Activated gamma-delta T cell treated with anti-CD3 and anti-CD28 coated beads, Interleukin-2, amount 50 U/mL, for 16 hours (primary cell): Measurements from ENCODE around the gene FCN1.

ENCODE experiments used
- DNase-seq: peaks from one replicate; pipeline ENCODE4 v3.0.0-alpha.2; 2020; ENCODE audit warnings: low read depth

The FCN1 gene

GRCh38 chr9:134891053-134891452 is 26.7 kb downstream of the FCN1 start:
- DNase-seq = no peak

- DNase-seq = no peak
These were observed 27.6 kb downstream of the FCN1 start for GRCh38 chr9:134890155-134890495.

GRCh38 chr9:134889386-134890154 is 28.1 kb downstream of the FCN1 start:
- no peak for DNase-seq

- no peak for DNase-seq
These were observed 29.0 kb downstream of the FCN1 start for GRCh38 chr9:134888603-134889190.

GRCh38 chr9:134887686-134888602 is 29.8 kb downstream of the FCN1 start:
- no peak for DNase-seq

- DNase-seq = no peak
These were observed 30.5 kb downstream of the FCN1 start for GRCh38 chr9:134887219-134887618.

GRCh38 chr9:134886413-134886913 is 31.2 kb downstream of the FCN1 start:
- no peak for DNase-seq

- no peak for DNase-seq
These were observed 31.9 kb downstream of the FCN1 start for GRCh38 chr9:134885679-134886412.

GRCh38 chr9:134885001-134885678 is 32.6 kb downstream of the FCN1 start:
- DNase-seq = no peak

GRCh38 chr9:134884492-134884891 is 33.2 kb downstream of the FCN1 start:
- no peak for DNase-seq

GRCh38 chr9:134883040-134883782 is 34.5 kb downstream of the FCN1 start:
- DNase-seq = no peak

- no peak for DNase-seq
These were observed 35.4 kb downstream of the FCN1 start for GRCh38 chr9:134882204-134882785.

GRCh38 chr9:134881313-134881670 is 36.4 kb downstream of the FCN1 start:
- no peak for DNase-seq

GRCh38 chr9:134880484-134881312 is 37.0 kb downstream of the FCN1 start, which contains the start of gene FCN2:
TSS of gene FCN2 (plus strand) at chr9:134880810. CDS start at chr9:134880822, 12 bp downstream.
- no peak for DNase-seq

- DNase-seq = no peak
These were observed 37.8 kb downstream of the FCN1 start for GRCh38 chr9:134879664-134880483.

GRCh38 chr9:134877541-134877940 is 40.2 kb downstream of the FCN1 start:
- no peak for DNase-seq

GRCh38 chr9:134875371-134875770 is 42.3 kb downstream of the FCN1 start:
- no peak for DNase-seq

- no peak for DNase-seq
These were observed 45.1 kb downstream of the FCN1 start for GRCh38 chr9:134872482-134873231.
